A549 treated with CpdA at 1 μM for 4 hours (cell line): ENCODE results near the gene MSLN. TPM values are rescaled to one million over a fixed set of nuclear protein-coding genes. Genes with fewer than 3 reads are reported as not detected.

ENCODE experiments used
- total RNA-seq: library from RNA; stranded (reverse); fragments of 200-300 nt; extraction: Qiagen RNA extraction; gene quantifications from 5 replicates; pipeline ENCODE4 v1.2.3, GENCODE V29; 2022; ENCODE audit warnings: low read depth

The MSLN gene
- total RNA-seq = 1.4 to 3.1 TPM (median 2.8 TPM) in 5 replicates

DNA sequence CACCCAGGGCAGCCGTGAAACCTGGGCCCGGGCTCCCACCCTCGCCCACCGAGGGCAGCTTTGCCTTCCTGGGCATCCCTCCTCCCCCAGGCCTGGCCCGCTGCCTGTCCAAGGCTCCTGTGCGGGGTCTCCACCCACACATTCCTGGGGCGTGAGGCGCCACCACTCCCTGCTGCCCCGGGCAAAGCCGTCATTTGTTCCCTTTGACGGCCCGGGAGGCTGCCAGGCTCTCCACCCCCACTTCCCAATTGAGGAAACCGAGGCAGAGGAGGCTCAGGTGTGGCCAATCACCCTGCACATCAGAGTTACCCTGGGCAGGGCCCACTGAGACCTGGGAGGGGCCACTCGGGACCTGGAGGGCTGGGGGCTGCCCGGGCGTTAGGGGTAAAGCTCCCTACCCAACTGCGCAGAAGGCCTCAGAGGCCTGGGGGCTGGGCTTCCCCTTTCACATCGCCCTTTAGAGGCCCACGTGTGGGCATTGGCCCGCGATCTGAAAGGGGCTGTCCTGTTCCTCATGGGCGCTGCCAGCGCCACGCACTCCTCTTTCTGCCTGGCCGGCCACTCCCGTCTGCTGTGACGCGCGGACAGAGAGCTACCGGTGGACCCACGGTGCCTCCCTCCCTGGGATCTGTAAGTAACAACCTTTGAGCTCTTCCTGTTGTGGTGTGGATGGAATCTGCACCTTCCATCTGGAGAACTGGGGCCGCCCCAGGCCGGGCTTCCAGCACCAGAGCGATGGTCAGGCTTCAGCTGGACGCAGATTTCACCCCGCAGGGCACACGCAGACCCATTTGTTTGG lies at the start of gene MSLN:
Gene MSLN, plus strand, starts transcription at position 190 of the 799 bp plus-strand sequence. CDS start 1,947 bp downstream, outside the sequence.

DNA sequence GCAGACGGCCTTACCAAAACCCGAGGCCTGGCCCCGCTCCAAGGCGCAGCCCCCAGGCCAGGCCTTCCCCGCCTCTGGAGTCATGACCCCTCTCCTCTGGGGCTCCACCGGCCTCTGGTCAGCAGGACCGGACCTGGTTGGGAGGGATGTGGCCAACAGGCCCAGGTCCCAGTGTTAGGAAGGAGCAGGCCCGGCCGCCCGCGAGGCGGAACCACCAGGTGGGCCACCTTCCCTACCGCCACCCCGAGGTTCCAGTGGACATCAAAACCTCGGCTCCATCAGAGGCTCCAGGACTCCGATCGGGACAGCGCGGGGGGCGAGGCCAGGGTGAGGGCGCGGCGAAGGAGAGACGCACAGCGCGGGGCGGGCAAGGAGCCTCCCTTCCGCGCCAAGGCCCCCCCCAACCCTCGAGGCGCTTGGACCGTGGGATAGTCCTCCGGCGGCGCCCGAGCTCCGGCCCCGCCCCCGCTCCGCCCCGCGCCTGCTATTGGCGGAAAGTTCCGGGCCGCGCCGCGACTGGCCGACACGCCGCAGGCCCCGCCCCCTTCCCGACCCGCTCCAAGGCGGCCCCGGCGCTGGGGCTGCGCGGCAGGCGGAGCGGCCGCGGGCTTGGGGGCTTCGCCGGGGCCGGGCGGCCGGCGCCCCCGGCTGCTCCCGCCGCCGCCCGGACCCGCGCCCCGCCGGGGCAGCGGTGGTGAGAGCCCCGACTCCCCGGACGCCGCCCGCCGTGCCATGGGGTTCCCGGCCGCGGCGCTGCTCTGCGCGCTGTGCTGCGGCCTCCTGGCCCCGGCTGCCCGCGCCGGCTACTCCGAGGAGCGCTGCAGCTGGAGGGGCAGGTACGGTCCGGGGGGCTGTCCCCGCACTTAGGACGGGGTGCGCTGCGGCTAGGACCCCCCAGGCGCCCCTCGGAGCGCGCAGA lies 45.7 kb upstream of the MSLN start, which contains the start of gene METRN:
Gene METRN, plus strand, starts transcription at position 561 of the 919 bp plus-strand sequence. Its CDS starts 172 bp downstream, at position 733.

DNA sequence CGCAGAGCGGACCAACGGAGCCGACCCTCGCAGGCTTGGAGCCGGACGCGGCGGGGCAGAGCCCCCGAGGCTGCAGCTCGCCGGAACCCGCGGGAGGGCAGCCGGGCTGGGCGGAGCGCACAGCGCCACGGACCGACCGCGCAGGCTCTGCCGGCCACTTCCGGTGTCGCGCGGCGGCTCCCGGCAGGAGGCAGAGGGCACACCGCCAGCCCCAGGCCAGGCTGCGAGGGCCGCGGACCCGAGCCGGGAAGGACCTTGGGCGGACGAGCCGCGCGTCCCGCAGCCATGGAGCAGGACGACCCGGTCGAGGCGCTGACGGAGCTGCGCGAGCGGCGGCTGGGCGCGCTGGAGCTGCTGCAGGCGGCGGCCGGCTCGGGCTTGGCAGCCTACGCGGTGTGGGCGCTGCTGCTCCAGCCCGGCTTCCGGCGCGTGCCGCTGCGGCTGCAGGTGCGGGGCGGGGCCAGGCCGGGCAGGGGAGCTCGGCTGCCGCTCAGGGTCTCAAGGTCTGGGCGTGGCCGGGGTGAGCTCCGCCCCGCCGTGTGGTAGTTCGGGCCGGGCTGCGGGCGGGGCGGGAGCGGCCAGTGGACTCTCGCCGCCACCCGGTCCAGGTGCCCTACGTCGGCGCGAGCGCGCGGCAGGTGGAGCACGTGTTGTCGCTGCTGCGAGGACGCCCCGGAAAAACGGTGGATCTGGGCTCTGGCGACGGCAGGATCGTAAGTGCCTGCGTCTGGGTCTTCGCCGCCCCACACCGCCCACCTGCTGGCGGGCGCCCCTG lies 39.4 kb upstream of the MSLN start, which contains the start of gene ANTKMT:
Gene ANTKMT, plus strand, starts transcription at position 157 of the 775 bp plus-strand sequence. Its CDS starts 129 bp downstream, at position 286.

DNA sequence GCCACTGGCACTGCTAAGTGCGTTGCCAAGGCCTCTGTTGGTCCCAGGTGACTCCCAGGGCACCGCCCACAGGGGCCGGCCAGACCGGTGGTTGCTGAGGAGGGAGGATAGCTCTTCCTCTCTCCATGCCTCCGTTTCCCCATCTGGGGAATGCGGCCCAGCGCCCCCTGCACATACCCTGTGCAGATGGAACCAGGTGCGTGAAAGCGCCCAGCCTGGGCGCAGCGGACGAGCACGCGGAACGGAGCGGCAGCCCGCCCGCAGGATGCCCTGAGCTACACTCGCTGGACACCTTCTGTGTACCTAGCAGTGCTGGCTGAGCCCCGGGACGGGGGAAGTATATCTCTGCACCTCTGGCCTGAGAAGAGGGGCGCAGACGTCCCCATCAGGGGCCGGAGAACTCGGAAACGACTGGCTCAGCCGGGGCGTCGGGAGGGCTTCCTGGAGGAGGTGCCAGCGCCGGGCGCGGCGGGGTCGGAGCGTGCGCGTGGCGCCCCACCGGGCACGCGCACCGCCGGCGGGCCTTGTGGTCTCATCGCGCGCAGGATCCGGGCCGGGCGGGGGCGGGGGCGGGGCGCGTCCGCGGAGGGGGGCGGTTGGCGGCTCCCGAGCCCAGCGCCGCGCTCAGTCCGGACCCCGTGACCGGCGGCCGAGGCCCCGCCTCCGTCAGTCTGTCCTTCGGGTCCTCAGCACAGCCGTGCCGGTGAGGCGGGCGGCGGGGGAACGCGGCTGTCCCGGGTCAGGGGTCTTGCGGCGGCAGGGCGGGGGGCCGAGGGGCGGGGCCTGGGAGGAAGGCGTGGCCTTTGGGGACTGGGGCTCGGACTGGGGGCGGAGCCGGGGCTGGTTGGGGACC lies 33.9 kb upstream of the MSLN start, which contains the start of the genes CCDC78 and HAGHL:
Gene CCDC78, minus strand, starts transcription at position 6 of the 853 bp plus-strand sequence. CDS start 76 bp downstream, outside the sequence.
Gene HAGHL, plus strand, starts transcription at position 669 of the 853 bp plus-strand sequence. CDS start 404 bp downstream, outside the sequence.

DNA sequence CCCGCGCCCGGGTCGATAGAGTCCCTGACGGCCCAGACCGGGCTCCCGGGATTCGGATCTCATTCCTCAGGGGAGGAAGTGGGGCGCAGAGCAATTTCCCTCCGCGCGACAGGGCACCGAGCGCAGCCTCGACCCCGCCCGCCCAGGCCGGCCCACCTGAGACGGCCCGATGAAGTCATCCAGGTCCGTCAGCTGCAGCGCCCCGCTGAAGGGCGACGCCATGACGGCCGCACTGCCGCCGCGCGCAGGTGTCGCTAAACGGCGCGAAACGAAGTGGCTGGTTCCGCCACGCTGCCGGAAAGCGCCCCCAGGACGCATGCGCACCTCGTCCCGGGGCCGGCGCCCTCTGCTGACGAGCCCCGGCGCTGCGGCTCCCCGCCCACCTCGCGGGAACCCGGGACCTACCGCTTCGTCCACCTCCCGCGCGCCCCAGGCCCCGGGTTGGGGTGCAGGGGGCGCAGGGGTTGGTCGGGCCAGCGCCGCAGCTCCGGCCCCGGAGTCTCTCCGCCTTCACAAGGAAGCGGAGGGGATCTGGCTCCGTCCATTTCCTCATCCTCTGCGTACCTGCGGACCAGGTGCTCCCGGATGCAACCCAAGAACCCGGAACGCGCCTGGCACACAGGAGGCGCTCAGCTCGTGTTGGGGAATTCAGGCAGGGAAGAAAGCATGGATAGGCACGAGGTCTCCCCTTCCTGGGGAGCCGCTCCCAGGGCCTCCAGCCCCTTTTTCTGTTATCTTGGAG lies 19.6 kb upstream of the MSLN start, which contains the start of gene CIAO3:
Gene CIAO3, minus strand, starts transcription at position 234 of the 742 bp plus-strand sequence. Its CDS starts 12 bp downstream, at position 222.

DNA sequence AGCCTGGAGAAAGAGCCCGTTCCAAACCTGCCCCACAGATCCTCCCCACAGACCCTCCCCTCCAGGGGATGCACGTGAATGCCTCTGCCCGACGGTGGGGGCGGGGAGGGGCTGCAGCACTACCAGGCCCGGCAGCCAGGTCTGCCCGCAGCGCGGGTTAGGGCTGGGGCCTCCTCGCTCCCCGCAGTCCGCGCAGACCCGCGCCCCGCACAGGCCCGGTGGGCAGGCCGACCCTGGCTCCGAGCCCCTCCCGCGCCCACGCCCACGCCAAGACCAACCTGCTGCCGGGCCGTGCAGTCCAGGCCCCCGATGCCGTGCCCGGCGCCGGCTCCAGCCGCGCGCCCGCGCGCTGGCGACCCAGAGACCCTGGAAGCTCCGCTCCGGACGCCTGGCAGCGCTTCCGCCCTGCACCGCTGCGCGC lies 27.5 kb downstream of the MSLN start, which contains the start of gene RPUSD1:
Gene RPUSD1, minus strand, starts transcription at position 404 of the 421 bp plus-strand sequence. CDS start 644 bp downstream, outside the sequence.

DNA sequence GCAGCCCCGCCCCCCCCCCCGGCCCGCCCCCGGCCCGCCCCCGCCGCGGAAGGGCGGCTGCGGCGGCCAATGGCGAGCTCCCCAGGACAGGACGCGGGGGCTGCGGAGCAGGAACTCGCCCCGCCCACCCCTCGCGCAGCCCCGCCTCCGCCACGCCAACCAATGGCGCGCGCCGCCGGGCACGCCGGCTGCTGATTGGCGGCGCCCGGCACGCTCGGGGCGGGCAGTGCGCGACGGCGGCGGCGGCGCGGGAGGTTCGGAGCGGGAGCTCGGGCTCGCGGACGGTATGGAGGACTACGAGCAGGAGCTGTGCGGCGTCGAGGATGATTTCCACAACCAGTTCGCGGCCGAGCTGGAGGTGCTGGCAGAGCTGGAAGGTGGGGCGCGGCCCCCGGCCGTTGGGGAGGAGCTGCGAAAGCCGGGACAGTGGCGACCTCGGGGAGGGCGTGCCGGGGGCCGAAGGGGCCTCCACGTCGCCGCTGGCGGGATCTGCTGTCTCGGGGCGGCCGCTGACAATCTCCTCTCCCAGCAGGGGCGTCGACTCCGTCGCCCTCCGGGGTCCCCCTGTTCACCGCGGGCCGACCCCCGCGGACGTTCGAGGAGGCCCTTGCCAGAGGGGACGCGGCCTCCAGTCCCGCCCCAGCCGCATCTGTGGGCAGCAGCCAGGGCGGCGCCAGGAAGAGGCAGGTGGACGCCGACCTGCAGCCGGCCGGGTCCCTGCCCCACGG lies 28.0 kb downstream of the MSLN start, which contains the start of gene CHTF18:
Gene CHTF18, plus strand, starts transcription at position 222 of the 728 bp plus-strand sequence. Its CDS starts 65 bp downstream, at position 287.

DNA sequence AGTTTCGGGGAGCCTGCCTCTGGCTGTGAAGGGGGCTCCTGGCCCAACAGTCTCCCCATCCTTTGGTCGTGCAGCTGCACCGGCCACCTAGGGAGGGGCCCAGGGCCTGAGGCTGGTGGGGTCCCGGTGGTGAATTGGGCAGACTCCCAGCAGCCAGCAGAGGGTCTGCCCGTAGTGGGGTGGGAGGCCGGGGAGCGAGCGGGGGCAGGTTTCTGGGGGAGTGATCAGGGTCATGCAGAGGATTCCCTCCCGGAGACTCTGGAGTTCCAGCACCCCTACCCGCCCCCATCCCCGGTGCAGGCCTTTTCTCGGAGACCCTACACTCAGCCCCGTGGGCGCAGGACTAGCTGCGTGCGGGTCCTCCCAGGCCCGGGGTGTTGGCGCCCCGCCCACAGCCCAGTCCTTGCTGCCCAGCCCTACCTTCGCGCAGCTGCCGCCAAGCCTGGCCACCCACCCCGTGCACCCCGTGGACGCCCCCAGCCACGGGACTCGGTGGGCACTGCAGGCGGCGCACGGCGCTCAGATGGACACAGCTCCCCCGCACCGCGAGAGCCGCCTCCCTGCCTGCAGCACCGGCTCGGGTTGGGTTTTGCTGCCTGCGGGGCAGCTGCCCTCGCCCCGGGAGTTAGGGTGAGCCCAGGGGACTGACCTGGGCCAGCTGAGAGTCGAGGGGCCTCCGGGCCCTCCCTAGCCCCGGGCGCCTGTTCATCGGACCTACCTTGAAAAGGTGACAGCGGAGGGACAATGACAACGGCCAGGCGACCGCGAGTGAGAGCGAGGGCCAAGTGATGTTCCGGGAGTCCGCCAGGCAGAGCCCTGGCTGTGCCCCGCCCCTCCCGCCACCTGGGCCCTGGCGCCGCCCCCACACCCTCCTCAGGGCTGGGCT lies 39.7 kb downstream of the MSLN start, which contains the start of gene GNG13:
Gene GNG13, minus strand, starts transcription at position 787 of the 886 bp plus-strand sequence. CDS start 1,657 bp downstream, outside the sequence.

Other genes with a start within 250 kb of the MSLN start
- 45.7 to 81.9 TPM (median 75.8 TPM) in 5 replicates for gene CAPN15, start 233.0 kb upstream of the MSLN start, total RNA-seq
- gene PRR35, start 200.3 kb upstream of the MSLN start, total RNA-seq = 0.08 to 0.20 TPM (median 0.09 TPM) in 3 of 5 replicates, not detected in the others
- 0.12 to 0.23 TPM (median 0.21 TPM) in 5 replicates for gene NHLRC4, start 193.7 kb upstream of the MSLN start, total RNA-seq
- gene PIGQ, start 190.8 kb upstream of the MSLN start, total RNA-seq = 28.6 to 41.6 TPM (median 36.3 TPM) in 5 replicates
- 13.7 to 19.3 TPM (median 16.9 TPM) in 5 replicates for gene RAB40C, start 170.7 kb upstream of the MSLN start, total RNA-seq
- 0.13 to 0.23 TPM (median 0.16 TPM) in 4 of 5 replicates, not detected in the other for gene WFIKKN1, start 129.7 kb upstream of the MSLN start, total RNA-seq
- 70.5 to 143 TPM (median 129 TPM) in 5 replicates for gene METTL26, start 124.4 kb upstream of the MSLN start, total RNA-seq
- gene MCRIP2, start 118.9 kb upstream of the MSLN start, total RNA-seq = 18.7 to 43.8 TPM (median 40.3 TPM) in 5 replicates
- gene WDR90, start 111.4 kb upstream of the MSLN start, total RNA-seq = 16.8 to 31.5 TPM (median 24.8 TPM) in 5 replicates
- 66.4 to 97.4 TPM (median 83.6 TPM) in 5 replicates for gene RHOT2, start 92.6 kb upstream of the MSLN start, total RNA-seq
- 1.0 to 1.6 TPM (median 1.5 TPM) in 5 replicates for gene RHBDL1, start 85.1 kb upstream of the MSLN start, total RNA-seq
- gene STUB1, start 80.3 kb upstream of the MSLN start, total RNA-seq = 78.9 to 127 TPM (median 111 TPM) in 5 replicates
- gene JMJD8, start 76.4 kb upstream of the MSLN start, total RNA-seq = 68.3 to 83.7 TPM (median 79.8 TPM) in 5 replicates
- gene WDR24, start 70.3 kb upstream of the MSLN start, total RNA-seq = 4.9 to 7.4 TPM (median 6.3 TPM) in 5 replicates
- gene FBXL16, start 54.9 kb upstream of the MSLN start, total RNA-seq = 1.8 to 3.2 TPM (median 2.6 TPM) in 5 replicates
- 64.1 to 206 TPM (median 188 TPM) in 5 replicates for gene METRN, start 45.6 kb upstream of the MSLN start, total RNA-seq
- 25.8 to 60.1 TPM (median 55.1 TPM) in 5 replicates for gene ANTKMT, start 39.6 kb upstream of the MSLN start, total RNA-seq
- gene CCDC78, start 34.3 kb upstream of the MSLN start, total RNA-seq = 3.7 to 7.1 TPM (median 5.7 TPM) in 5 replicates
- 13.4 to 18.6 TPM (median 16.8 TPM) in 5 replicates for gene HAGHL, start 33.6 kb upstream of the MSLN start, total RNA-seq
- gene CIAO3, start 19.7 kb upstream of the MSLN start, total RNA-seq = 16.7 to 26.8 TPM (median 22.7 TPM) in 5 replicates
- gene RPUSD1, start 27.6 kb downstream of the MSLN start, total RNA-seq = 31.5 to 55.5 TPM (median 49.7 TPM) in 5 replicates
- gene CHTF18, start 27.9 kb downstream of the MSLN start, total RNA-seq = 15.2 to 30.0 TPM (median 23.2 TPM) in 5 replicates
- not detected in 5 replicates for gene GNG13, start 40.0 kb downstream of the MSLN start, total RNA-seq
- gene LMF1, start 210.2 kb downstream of the MSLN start, total RNA-seq = 8.6 to 11.9 TPM (median 9.0 TPM) in 5 replicates
- 1.0 to 1.5 TPM (median 1.4 TPM) in 5 replicates for gene SOX8, start 221.0 kb downstream of the MSLN start, total RNA-seq